Cardiac muscle cell (in vitro differentiated cells and primary cell): ENCODE results near the gene ACTL7B. TPM values are rescaled to one million over a fixed set of nuclear protein-coding genes. Genes with fewer than 3 reads are reported as not detected.

Experiments
- DNase-seq, 2 donors: peaks; one replicate each; pipeline versions ENCODE4 v3.0.0 to v3.0.0-alpha.2; 2010 to 2017; ENCODE audit warnings: low read depth in 1 of 2, low spot score in 1 of 2
- H3K27ac ChIP-seq: fragments of 200-600 bp; sonication (generic); 2 replicates; pipeline ENCODE4 v1.5.1; 2016
- H3K27me3 ChIP-seq: fragments of 200-600 bp; sonication (generic); 2 replicates; pipeline ENCODE4 v1.6.0; 2016; ENCODE audit warnings: control low read depth
- H3K36me3 ChIP-seq: fragments of 200-600 bp; sonication (generic); 2 replicates; pipeline ENCODE4 v1.5.1; 2016; ENCODE audit warnings: control low read depth
- H3K4me1 ChIP-seq: fragments of 200-600 bp; sonication (generic); 2 replicates; pipeline ENCODE4 v1.8.1; 2017; ENCODE audit warnings: low read depth, mild to moderate bottlenecking, mixed run types
- H3K4me3 ChIP-seq: fragments of 200-600 bp; sonication (generic); 2 replicates; pipeline ENCODE4 v1.5.1; 2016; ENCODE audit warnings: mild to moderate bottlenecking
- H3K9me3 ChIP-seq: fragments of 200-600 bp; sonication (generic); 2 replicates; pipeline ENCODE4 v1.5.1; 2017; ENCODE audit warnings: low read depth, mild to moderate bottlenecking, control low read depth
- polyA plus RNA-seq: library from polyadenylated mRNA; unstranded; fragments of >200 nt; fragmentation: Nextera tagmentation; extraction: Ambion mirVana; gene quantifications from 2 replicates; pipeline ENCODE4 v1.2.1, GENCODE V29; 2016
- total RNA-seq: library from RNA; depleted of rRNA; stranded (reverse); fragments of >200 nt; gene quantifications from 2 replicates; pipeline ENCODE4 v1.2.3, GENCODE V29; 2016
- TF ChIP-seq, protein P1 (sequence below): IDR thresholded peaks from 2 replicates; pipeline ENCODE4 v1.5.1; 2012; ENCODE audit warnings: low read depth, mild to moderate bottlenecking, low read length

Gene ACTL7B
- total and polyA plus RNA-seq, 2 experiments from 2014 or later = not detected

GRCh38 chr9:108834959-108835665 lies 20.7 kb downstream of the ACTL7B start:
- Histone ChIP-seq H3K9me3 (no peaks in the 10 kb centered on the region), H3K4me3 (no peak overlapping the region), H3K27me3 (no peaks in the 10 kb centered on the region), H3K36me3 (no peaks in the 10 kb centered on the region), H3K27ac (no peak overlapping the region), H3K4me1 (no peaks in the 10 kb centered on the region)
- TF ChIP-seq, protein P1, sequence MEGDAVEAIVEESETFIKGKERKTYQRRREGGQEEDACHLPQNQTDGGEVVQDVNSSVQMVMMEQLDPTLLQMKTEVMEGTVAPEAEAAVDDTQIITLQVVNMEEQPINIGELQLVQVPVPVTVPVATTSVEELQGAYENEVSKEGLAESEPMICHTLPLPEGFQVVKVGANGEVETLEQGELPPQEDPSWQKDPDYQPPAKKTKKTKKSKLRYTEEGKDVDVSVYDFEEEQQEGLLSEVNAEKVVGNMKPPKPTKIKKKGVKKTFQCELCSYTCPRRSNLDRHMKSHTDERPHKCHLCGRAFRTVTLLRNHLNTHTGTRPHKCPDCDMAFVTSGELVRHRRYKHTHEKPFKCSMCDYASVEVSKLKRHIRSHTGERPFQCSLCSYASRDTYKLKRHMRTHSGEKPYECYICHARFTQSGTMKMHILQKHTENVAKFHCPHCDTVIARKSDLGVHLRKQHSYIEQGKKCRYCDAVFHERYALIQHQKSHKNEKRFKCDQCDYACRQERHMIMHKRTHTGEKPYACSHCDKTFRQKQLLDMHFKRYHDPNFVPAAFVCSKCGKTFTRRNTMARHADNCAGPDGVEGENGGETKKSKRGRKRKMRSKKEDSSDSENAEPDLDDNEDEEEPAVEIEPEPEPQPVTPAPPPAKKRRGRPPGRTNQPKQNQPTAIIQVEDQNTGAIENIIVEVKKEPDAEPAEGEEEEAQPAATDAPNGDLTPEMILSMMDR = no peak
- DNase-seq = peak in 1 of 2 donors; percentile 53

GRCh38 chr9:108832179-108832500 lies 23.6 kb downstream of the ACTL7B start:
- Histone ChIP-seq H3K4me3 (no peak overlapping the region), H3K36me3 (no peaks in the 10 kb centered on the region), H3K27ac (no peak overlapping the region), H3K4me1 (no peaks in the 10 kb centered on the region), H3K27me3 (no peaks in the 10 kb centered on the region), H3K9me3 (no peaks in the 10 kb centered on the region)
- TF ChIP-seq, protein P1 = no peak
- DNase-seq = no peak

DNA sequence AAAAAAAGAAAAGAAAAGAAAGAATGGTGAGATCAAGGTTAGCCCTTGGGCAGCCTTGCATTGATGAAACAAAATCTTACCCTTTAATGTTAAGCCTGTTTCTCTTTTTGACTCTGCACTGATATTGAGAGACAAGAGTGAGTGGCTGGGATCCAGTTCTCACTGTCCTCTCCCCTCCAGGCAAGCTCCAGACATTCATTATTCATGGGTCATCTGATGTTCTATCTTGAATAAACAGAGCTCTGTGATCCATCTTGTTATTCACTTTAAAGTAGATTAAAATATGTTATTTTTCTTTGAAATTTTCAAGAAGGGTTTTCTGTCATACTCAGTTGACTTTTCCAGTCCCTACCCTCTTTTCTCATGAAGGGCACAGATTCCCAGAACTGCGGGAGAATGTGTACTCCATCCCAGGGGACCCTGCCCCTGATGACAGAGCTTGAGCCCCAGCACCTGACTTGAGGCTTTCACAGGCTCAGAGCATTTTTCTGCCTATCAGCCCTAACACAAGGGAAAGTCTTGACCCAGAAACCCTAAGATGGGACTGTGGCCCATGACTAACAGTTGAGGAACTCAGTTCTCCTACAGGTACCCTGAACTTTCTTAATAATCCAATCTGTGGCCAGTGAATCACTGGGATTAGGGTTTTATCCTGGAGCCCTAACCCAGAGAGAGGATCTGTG lies 24.1 kb downstream of the ACTL7B start:
- TF ChIP-seq, protein P1 = no peak
- no peak for DNase-seq
- H3K4me3 ChIP-seq = no peak overlapping the region

DNA sequence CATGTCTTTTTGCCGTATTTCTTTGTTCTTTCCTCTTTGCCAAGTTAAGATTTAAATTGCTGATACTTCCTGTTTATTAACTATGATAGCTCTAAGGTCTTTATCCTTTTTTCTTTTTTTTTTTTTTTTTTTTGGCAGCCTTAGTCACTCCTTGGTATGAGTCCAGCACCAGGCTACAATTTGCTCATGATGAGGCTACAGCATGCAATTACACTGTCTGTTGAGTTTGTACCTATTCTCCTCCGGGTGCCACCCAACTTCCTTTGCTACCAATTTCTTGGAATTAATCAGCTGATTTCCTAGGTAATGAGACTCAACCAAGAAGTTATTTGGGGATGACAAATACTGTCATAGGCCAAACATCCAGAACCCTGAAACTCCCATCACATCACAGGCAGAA lies 25.5 kb downstream of the ACTL7B start:
- H3K4me1 ChIP-seq = no peaks in the 10 kb centered on the region
- H3K9me3 ChIP-seq = no peaks in the 10 kb centered on the region
- no peaks in the 10 kb centered on the region for H3K36me3 ChIP-seq
- no peak overlapping the region for H3K4me3 ChIP-seq
- no peak for DNase-seq
- TF ChIP-seq, protein P1 = no peak
- H3K27me3 ChIP-seq = no peaks in the 10 kb centered on the region
- H3K27ac ChIP-seq = no peak overlapping the region

More for the DNA sequence above, 24.1 kb downstream of the ACTL7B start:
- Histone ChIP-seq H3K9me3 (no peaks in the 10 kb centered on the region), H3K4me1 (no peaks in the 10 kb centered on the region), H3K27me3 (no peaks in the 10 kb centered on the region), H3K27ac (no peak overlapping the region), H3K36me3 (no peaks in the 10 kb centered on the region)

GRCh38 chr9:108823829-108824228 lies 32.0 kb downstream of the ACTL7B start:
- TF ChIP-seq, protein P1 = no peak
- DNase-seq = no peak
- Histone ChIP-seq H3K36me3 (no peaks in the 10 kb centered on the region), H3K9me3 (no peaks in the 10 kb centered on the region), H3K27ac (no peak overlapping the region), H3K27me3 (no peaks in the 10 kb centered on the region), H3K4me1 (no peaks in the 10 kb centered on the region), H3K4me3 (no peak overlapping the region)
